AG04450 (cell line): ENCODE measurements around the gene DHRS13. TPM values are rescaled to one million over a fixed set of nuclear protein-coding genes. Genes with fewer than 3 reads are reported as not detected.
"Not testable (repeated sequence)": the region's sequence is repeated elsewhere in the genome, so short reads cannot be mapped to it uniquely, and the experiment has no call there.

Source experiments
- CTCF ChIA-PET: fragments of 300-600, 350-600 bp; formaldehyde crosslinking; extraction: SDS; loops from one replicate; lab custom pipeline; 2022; ENCODE audit warnings: antibody characterized with exemption, inconsistent platforms; lab: Charles Lee
- POLR2A ChIA-PET: fragments of 350-600 bp; formaldehyde crosslinking; extraction: SDS; loops from one replicate; lab custom pipeline; 2021; ENCODE audit warnings: antibody characterized with exemption, inconsistent platforms; lab: Yijun Ruan, JAX
- DNase-seq: peaks from one replicate; pipeline ENCODE4 v3.0.0-alpha.2; 2011; ENCODE audit warnings: low read depth, low spot score
- H3K27ac ChIP-seq: one replicate; pipeline ENCODE4 v1.5.1; 2012; ENCODE audit warnings: low read depth, low read length, control low read depth
- H3K27me3 ChIP-seq: one replicate; pipeline ENCODE4 v1.6.0; 2012; ENCODE audit warnings: low read length; ENCODE audit not compliant: control insufficient read depth, insufficient read depth
- H3K4me3 ChIP-seq: 2 replicates; pipeline ENCODE4 v1.5.1; 2011; ENCODE audit warnings: mild to moderate bottlenecking, low read depth, low read length, control low read depth
- H3K9me3 ChIP-seq: 2 replicates; pipeline ENCODE4 v1.5.1; 2012; ENCODE audit warnings: low read length; ENCODE audit not compliant: control insufficient read depth, insufficient read depth
- CTCF ChIP-seq: IDR thresholded peaks from 2 replicates; pipeline ENCODE4 v1.5.1; 2011; ENCODE audit warnings: low read depth, low read length, control low read depth, inconsistent platforms
- polyA plus RNA-seq: library from polyadenylated mRNA; depleted of rRNA; stranded (reverse); fragments of >200 nt; gene quantifications from 2 replicates; pipeline ENCODE4 v1.2.3, GENCODE V29; 2011

The DHRS13 gene
- polyA plus RNA-seq, 1 experiment = 2.9 TPM

GRCh38 chr17:28906706-28907438 lies 4.0 kb upstream of the DHRS13 start:
- POLR2A ChIA-PET = interaction anchor here (0.8 to 3.0 kb wide), 2 partner anchors 43 to 45 kb away, joined by 3 to 18 read pairs; no protein-coding TSS in a partner anchor
- Histone ChIP-seq H3K27me3 (no peaks in the 10 kb centered on the region), H3K9me3 (no peaks in the 10 kb centered on the region), H3K4me3 (no peak overlapping the region), H3K27ac (peak overlapping the region; percentile 11)
- CTCF ChIA-PET = interaction anchor here (0.5 to 4.5 kb wide), 7 partner anchors 9 to 180 kb away, joined by 3 to 33 read pairs (median 7); partner anchors contain the start of gene TLCD1
- no peak for TF ChIP-seq CTCF
- DNase-seq = no peak

GRCh38 chr17:28906276-28906675 lies 3.4 kb upstream of the DHRS13 start:
- ChIA-PET POLR2A (interaction anchor here (0.6 kb wide), 1 partner anchor 83 kb away, joined by 3 read pairs; no protein-coding TSS in a partner anchor), CTCF (interaction anchor here (2.0 to 4.5 kb wide), 2 partner anchors 10 to 179 kb away, joined by 7 to 29 read pairs; partner anchors contain the start of gene TLCD1)
- Histone ChIP-seq H3K4me3 (no peak overlapping the region), H3K27me3 (no peaks in the 10 kb centered on the region), H3K9me3 (no peaks in the 10 kb centered on the region; the same call in 1 of the 2 replicates), H3K27ac (no peak overlapping the region)
- no peak for DNase-seq
- no peak for TF ChIP-seq CTCF

GRCh38 chr17:28904800-28905199 lies 1.9 kb upstream of the DHRS13 start:
- no peaks in the 10 kb centered on the region; the same call in 1 of the 2 replicates for H3K9me3 ChIP-seq
- no peak overlapping the region for H3K4me3 ChIP-seq
- no peaks in the 10 kb centered on the region for H3K27me3 ChIP-seq
- POLR2A ChIA-PET = interaction anchor here (0.7 kb wide), 1 partner anchor 52 kb away, joined by 3 read pairs; no protein-coding TSS in a partner anchor
- TF ChIP-seq CTCF = no peak
- H3K27ac ChIP-seq = no peak overlapping the region
- no peak for DNase-seq
- CTCF ChIA-PET = interaction anchor here (0.6 to 1.4 kb wide), 2 partner anchors 140 to 154 kb away, joined by 3 to 5 read pairs; no protein-coding TSS in a partner anchor

- DNase-seq, H3K27ac ChIP-seq, H3K27me3 ChIP-seq, H3K4me3 ChIP-seq, H3K9me3 ChIP-seq, POLR2A ChIA-PET: not testable (repeated sequence)
- CTCF ChIA-PET = interaction anchor here (0.6 to 2.6 kb wide), 5 partner anchors 37 to 177 kb away, joined by 3 to 9 read pairs (median 3); partner anchors contain the start of gene TLCD1
These were observed 615 bp upstream of the DHRS13 start for GRCh38 chr17:28903546-28903841.

- no peak for DNase-seq
- peak overlapping the region; percentile 39 for H3K27ac ChIP-seq
- peaks cover 2% of the 10 kb centered on the region; the same call in 1 of the 2 replicates for H3K9me3 ChIP-seq
- POLR2A ChIA-PET = no interaction called here
- TF ChIP-seq CTCF = no peak
- H3K4me3 ChIP-seq = peak overlapping the region; percentile 66
- no peaks in the 10 kb centered on the region for H3K27me3 ChIP-seq
- CTCF ChIA-PET = interaction anchor here (0.5 to 2.6 kb wide), 6 partner anchors 8 to 175 kb away, joined by 3 to 12 read pairs (median 5); partner anchors contain the start of genes ERAL1 and TLCD1
These were observed 737 bp downstream of the DHRS13 start for GRCh38 chr17:28901866-28902818.
